GM13977 (cell line): ENCODE data around the gene NOL3.

ENCODE experiments used
- DNase-seq: peaks from one replicate; pipeline ENCODE4 v3.0.0; 2012; ENCODE audit warnings: low spot score
- CTCF ChIP-seq: IDR thresholded peaks from 2 replicates; pipeline ENCODE4 v1.5.1; 2012; ENCODE audit warnings: mild to moderate bottlenecking, control low read depth; ENCODE audit not compliant: insufficient read depth; ENCODE audit errors: extremely low read depth, missing control alignments
- in situ Hi-C: fragments of 300-500 bp; cut with MboI; formaldehyde crosslinking; loops from one replicate; pipeline ENCODE4 v1.12.0; 2022; ENCODE audit warnings: low sequenced_read_pairs, low pct_unique_long_range_greater_than_20kb, mixed read lengths, inconsistent platforms; ENCODE audit not compliant: unreplicated experiment

Gene NOL3

GRCh38 chr16:67164599-67165061, 5.7 kb upstream of the NOL3 start, which contains the start of gene HSF4:
HSF4 (plus strand) TSS chr16:67164745; CDS start chr16:67164812, 67 bp downstream.
- in situ Hi-C loops: no loop called here
- DNase-seq: peak; percentile 70
- no peak for TF ChIP-seq CTCF

GRCh38 chr16:67165121-67166078, 4.9 kb upstream of the NOL3 start:
- no peak for DNase-seq
- TF ChIP-seq CTCF: no peak
- in situ Hi-C loops: no loop called here

- in situ Hi-C loops: no loop called here
- no peak for TF ChIP-seq CTCF
Observed at GRCh38 chr16:67166110-67166547, 4.2 kb upstream of the NOL3 start.

GRCh38 chr16:67166598-67167168, 3.7 kb upstream of the NOL3 start:
- in situ Hi-C loops: no loop called here
- peak; percentile 23 for TF ChIP-seq CTCF
- no peak for DNase-seq

More at GRCh38 chr16:67166110-67166547, 4.2 kb upstream of the NOL3 start:
- DNase-seq: no peak

DNA sequence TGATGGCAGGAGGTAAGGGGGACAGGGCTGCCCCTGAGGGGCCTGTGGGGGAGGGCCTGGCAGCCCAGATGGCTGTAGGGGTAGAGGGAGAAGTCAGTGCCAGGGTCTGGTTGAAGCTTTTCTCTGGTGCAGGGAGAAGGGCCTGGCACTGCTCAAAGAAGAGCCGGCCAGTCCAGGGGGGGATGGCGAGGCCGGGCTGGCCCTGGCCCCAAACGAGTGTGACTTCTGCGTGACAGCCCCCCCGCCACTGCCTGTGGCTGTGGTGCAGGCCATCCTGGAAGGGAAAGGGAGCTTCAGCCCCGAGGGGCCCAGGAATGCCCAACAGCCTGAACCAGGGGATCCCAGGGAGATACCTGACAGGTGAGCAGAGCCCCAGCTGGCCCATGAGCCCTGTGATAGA, 2.8 kb upstream of the NOL3 start:
- in situ Hi-C loops: no loop called here
- no peak for TF ChIP-seq CTCF

DNA sequence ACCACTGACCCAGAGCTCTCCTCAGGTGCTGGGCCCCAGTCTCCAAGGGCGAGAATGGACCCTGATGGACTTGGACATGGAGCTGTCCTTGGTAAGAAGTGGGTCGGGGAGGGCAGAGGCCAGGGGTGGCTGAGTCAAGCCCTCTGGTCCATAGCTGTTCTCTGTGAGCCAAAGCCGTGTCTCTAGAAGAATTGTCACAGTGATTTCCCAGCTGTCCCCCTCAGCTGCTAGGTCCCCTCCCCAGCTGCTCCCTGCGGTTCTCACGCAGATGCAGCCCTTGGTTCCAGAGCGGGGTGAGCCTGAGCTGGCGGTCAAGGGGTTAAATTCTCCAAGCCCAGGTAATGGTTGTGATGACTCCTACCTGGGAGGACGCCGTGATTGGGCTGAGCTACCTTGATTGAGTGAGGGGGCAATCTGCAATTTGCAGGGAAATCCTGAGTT, 1.3 kb upstream of the NOL3 start:
- TF ChIP-seq CTCF: no peak
- in situ Hi-C loops: no loop called here
- DNase-seq: no peak

More for the DNA sequence above, 2.8 kb upstream of the NOL3 start:
- no peak for DNase-seq
